Measurements from ENCODE around the gene CSTPP1. TPM values are rescaled to one million over a fixed set of nuclear protein-coding genes. Genes with fewer than 3 reads are reported as not detected.

CSTPP1 gene
- total RNA-seq, 4 donors from 2014 or later, result 13.3 to 26.4 (median 19.1) TPM

DNA sequence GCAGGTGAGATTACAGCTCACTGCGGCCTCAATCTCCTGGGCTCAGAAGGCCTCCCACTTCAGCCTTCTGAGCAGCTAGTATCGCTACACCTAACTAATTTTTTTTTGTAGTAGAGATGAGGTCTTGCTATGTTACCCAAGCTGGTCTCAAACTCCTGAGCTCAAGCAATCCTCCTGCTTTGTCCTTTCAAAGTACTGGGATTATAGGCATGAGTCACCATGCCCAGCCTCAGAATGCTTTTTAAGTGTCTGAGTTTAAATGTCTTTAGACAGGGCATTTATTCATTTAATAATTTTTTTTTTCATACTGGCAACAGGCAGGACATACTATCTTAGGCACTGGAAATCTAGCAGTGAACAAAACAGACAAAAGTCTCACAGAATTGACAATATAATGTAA is 45.9 kb upstream of the CSTPP1 start:
- peaks cover 0 to 2% (median 1%) of the 10 kb centered on the region in 4 donors for H3K4me1 ChIP-seq
- no peak overlapping the region for H3K4me3 ChIP-seq
- DNase-seq (ENCODE audit: extremely low spot score), result no peak
- H3K27me3 ChIP-seq, result no peaks in the 10 kb centered on the region
- 100% methylated on average over 2 of the region's 2 CpGs for WGBS
- peaks cover 0 to 33% (median 20%) of the 10 kb centered on the region in 4 donors for H3K36me3 ChIP-seq
- TF ChIP-seq POLR2AphosphoS5 (IDR thresholded peaks at IDR 0.05) (no peak), EP300 (IDR thresholded peaks at IDR 0.05) (no peak), POLR2A (IDR thresholded peaks at IDR 0.05; ENCODE audit: low read depth) (no peak)
- TF ChIP-seq, protein P1, sequence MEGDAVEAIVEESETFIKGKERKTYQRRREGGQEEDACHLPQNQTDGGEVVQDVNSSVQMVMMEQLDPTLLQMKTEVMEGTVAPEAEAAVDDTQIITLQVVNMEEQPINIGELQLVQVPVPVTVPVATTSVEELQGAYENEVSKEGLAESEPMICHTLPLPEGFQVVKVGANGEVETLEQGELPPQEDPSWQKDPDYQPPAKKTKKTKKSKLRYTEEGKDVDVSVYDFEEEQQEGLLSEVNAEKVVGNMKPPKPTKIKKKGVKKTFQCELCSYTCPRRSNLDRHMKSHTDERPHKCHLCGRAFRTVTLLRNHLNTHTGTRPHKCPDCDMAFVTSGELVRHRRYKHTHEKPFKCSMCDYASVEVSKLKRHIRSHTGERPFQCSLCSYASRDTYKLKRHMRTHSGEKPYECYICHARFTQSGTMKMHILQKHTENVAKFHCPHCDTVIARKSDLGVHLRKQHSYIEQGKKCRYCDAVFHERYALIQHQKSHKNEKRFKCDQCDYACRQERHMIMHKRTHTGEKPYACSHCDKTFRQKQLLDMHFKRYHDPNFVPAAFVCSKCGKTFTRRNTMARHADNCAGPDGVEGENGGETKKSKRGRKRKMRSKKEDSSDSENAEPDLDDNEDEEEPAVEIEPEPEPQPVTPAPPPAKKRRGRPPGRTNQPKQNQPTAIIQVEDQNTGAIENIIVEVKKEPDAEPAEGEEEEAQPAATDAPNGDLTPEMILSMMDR (IDR thresholded peaks at IDR 0.05), result no peak
- no peak overlapping the region for H3K27ac ChIP-seq (replicated peaks in 1 of 4)
- no peaks in the 10 kb centered on the region for H3K9me3 ChIP-seq
- intact Hi-C loops (cut with DNase I), result no loop called here

DNA sequence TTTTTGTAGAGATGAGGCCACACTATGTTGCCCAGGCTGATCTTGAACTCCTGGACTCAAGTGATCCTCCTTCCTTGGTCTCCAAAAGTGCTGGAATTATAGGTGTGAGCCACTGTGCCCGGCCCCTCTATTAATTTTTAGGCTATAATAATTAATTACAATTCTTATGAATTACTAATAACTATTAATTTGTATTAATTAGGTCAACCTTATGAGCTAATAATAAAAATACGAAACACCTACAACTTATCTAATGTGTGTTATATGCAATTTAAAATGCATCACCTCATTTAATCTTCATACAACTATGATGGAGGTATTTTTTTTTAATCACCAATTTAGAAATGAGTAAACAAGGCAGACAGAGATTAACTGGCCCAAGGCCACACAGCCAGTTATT is 44.5 kb upstream of the CSTPP1 start:
- DNase-seq (ENCODE audit: extremely low spot score), result no peak
- Histone ChIP-seq H3K36me3 (peaks cover 0 to 19% (median 7%) of the 10 kb centered on the region in 4 donors), H3K9me3 (no peaks in the 10 kb centered on the region), H3K27ac (replicated peaks in 1 of 4) (no peak overlapping the region), H3K4me1 (peaks cover 5 to 7% (median 6%) of the 10 kb centered on the region in 4 donors), H3K4me3 (no peak overlapping the region), H3K27me3 (no peaks in the 10 kb centered on the region)
- TF ChIP-seq, protein P1 (IDR thresholded peaks at IDR 0.05), result no peak
- no peak for TF ChIP-seq POLR2AphosphoS5 (IDR thresholded peaks at IDR 0.05)
- TF ChIP-seq POLR2A (IDR thresholded peaks at IDR 0.05; ENCODE audit: low read depth), result no peak
- no peak for TF ChIP-seq EP300 (IDR thresholded peaks at IDR 0.05)
- intact Hi-C loops (cut with DNase I), result no loop called here
- WGBS, result 90% methylated on average over 2 of the region's 2 CpGs

DNA sequence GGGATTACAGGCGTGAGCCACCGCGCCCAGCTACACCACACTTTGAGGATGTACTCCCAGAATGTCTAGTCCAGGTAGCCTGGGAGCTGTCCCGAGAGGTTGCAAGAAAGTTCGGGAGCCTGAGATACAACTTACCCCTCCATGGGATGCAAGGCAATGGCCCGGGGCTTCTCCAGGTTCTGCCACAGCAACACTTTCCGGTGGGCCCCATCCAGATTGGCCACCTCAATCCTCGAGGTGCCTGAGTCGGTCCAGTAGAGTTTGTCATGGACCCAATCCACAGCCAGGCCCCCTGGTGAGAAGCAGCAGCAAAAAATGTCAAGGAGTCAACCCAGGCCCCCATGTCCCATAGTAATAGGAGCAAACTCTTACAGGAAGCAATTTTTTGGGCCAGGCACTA is 43.7 kb upstream of the CSTPP1 start:
- Histone ChIP-seq H3K27ac (replicated peaks in 1 of 4) (no peak overlapping the region), H3K4me3 (no peak overlapping the region), H3K9me3 (no peaks in the 10 kb centered on the region), H3K36me3 (peaks cover 0 to 17% (median 7%) of the 10 kb centered on the region in 4 donors), H3K27me3 (no peaks in the 10 kb centered on the region), H3K4me1 (peaks cover 5 to 7% (median 6%) of the 10 kb centered on the region in 4 donors)
- intact Hi-C loops (cut with DNase I), result no loop called here
- 89% methylated on average over 7 of the region's 9 CpGs for WGBS
- no peak for DNase-seq (ENCODE audit: extremely low spot score)
- no peak for TF ChIP-seq POLR2A (IDR thresholded peaks at IDR 0.05; ENCODE audit: low read depth)

DNA sequence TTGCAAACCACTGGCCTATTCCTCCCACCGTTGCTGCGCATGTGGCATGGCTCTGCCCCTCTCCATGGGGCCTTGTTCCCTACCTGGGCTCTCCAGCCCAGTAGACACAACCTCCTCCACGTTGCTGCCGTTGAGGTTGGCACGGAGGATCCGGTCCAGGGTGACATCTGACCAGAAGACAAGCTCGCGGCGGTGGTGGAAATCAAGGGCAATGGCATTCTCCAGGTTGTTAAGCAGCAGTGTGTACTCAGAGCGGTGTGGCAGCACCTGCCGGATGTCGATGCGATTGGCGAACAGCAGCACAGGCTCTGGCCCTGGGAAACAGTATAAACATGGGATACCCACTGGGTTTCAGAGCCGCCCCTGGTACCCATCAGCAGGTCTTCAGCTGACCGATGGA is 42.1 kb upstream of the CSTPP1 start:
- WGBS, result 97% methylated on average over 15 of the region's 16 CpGs
- no peak for DNase-seq (ENCODE audit: extremely low spot score)
- Histone ChIP-seq H3K27ac (replicated peaks in 1 of 4) (no peak overlapping the region), H3K4me1 (peaks cover 5 to 7% (median 6%) of the 10 kb centered on the region in 4 donors), H3K4me3 (no peak overlapping the region), H3K27me3 (no peaks in the 10 kb centered on the region), H3K9me3 (no peaks in the 10 kb centered on the region), H3K36me3 (peaks cover 0 to 27% (median 13%) of the 10 kb centered on the region in 4 donors)
- intact Hi-C loops (cut with DNase I), result no loop called here
- TF ChIP-seq POLR2AphosphoS5 (IDR thresholded peaks at IDR 0.05), result no peak
- TF ChIP-seq EP300 (IDR thresholded peaks at IDR 0.05), result no peak
- TF ChIP-seq, protein P1 (IDR thresholded peaks at IDR 0.05), result no peak
- TF ChIP-seq POLR2A (IDR thresholded peaks at IDR 0.05; ENCODE audit: low read depth), result no peak

DNA sequence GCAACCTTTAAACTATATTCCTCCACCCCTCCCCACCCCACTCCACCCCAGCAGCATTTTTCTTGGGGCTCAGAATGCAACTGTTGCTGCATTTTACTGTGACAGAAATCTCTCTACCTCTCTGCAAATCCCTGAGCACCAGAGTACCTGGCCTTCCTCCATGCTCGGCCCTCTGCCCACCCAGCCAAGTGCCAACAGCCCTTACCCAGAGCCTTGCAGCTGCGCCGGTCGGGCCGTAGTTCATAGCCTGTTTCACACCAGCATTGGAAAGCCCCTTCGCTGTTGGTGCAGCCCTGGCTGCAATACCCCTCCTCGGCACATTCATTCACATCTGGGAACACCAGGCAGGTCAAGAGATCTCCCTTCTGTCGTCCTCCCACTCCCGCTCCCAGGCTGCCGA is 41.6 kb upstream of the CSTPP1 start:
- TF ChIP-seq EP300 (IDR thresholded peaks at IDR 0.05) (no peak), POLR2A (IDR thresholded peaks at IDR 0.05; ENCODE audit: low read depth) (no peak), POLR2AphosphoS5 (IDR thresholded peaks at IDR 0.05) (no peak)
- TF ChIP-seq, protein P1 (IDR thresholded peaks at IDR 0.05), result no peak
- Histone ChIP-seq H3K4me3 (no peak overlapping the region), H3K27ac (replicated peaks in 1 of 4) (no peak overlapping the region), H3K36me3 (peaks cover 0 to 32% (median 15%) of the 10 kb centered on the region in 4 donors), H3K27me3 (no peaks in the 10 kb centered on the region), H3K4me1 (peaks cover 5 to 7% (median 6%) of the 10 kb centered on the region in 4 donors), H3K9me3 (no peaks in the 10 kb centered on the region)
- intact Hi-C loops (cut with DNase I), result no loop called here
- 93% methylated on average over 10 of the region's 10 CpGs for WGBS
- no peak for DNase-seq (ENCODE audit: extremely low spot score)

Measured in esophagus muscularis mucosa (tissue), 4 donors.